CD4-positive, alpha-beta T cell treated with Interleukin-1 beta for 1 hour (primary cell): ENCODE results near the gene SYNE1.

Source experiments
- DNase-seq, 2 donors: peaks; one replicate each; pipeline ENCODE4 v3.0.0-alpha.2; 2020 to 2022

Gene SYNE1

GRCh38 chr6:152267967-152268845 is 369.0 kb downstream of the SYNE1 start:
- peak in 1 of 2 donors; percentile 30 for DNase-seq

GRCh38 chr6:152265651-152266050 is 371.5 kb downstream of the SYNE1 start:
- DNase-seq = no peak

GRCh38 chr6:152263582-152263981 is 373.6 kb downstream of the SYNE1 start:
- DNase-seq = no peak

- DNase-seq = no peak
Observed at GRCh38 chr6:152261179-152261578, 376.0 kb downstream of the SYNE1 start.

DNA sequence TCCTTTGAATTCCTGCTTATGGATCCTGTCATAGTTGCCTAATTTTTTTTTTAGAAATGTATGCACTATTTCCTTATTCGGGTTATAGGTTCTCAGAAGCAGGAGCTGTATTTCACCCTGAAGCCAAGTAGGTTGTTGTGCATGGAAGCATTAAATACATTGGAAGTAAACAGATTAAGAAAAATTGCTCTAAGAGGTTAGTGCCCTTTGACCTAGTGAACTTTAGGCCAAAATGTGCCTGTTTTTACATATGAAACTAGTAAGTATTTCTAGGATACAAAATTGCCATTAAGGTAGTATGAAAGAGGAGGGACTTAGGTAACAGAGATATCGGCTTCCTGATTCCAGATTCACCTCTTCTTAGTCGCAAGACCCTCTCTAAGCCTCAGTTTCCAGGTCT is 377.9 kb downstream of the SYNE1 start:
- DNase-seq = no peak

- DNase-seq = no peak
Observed at GRCh38 chr6:152257581-152257980, 379.6 kb downstream of the SYNE1 start.

GRCh38 chr6:152250127-152250526 is 387.0 kb downstream of the SYNE1 start:
- DNase-seq = no peak

GRCh38 chr6:152248980-152249379 is 388.2 kb downstream of the SYNE1 start:
- no peak for DNase-seq

DNA sequence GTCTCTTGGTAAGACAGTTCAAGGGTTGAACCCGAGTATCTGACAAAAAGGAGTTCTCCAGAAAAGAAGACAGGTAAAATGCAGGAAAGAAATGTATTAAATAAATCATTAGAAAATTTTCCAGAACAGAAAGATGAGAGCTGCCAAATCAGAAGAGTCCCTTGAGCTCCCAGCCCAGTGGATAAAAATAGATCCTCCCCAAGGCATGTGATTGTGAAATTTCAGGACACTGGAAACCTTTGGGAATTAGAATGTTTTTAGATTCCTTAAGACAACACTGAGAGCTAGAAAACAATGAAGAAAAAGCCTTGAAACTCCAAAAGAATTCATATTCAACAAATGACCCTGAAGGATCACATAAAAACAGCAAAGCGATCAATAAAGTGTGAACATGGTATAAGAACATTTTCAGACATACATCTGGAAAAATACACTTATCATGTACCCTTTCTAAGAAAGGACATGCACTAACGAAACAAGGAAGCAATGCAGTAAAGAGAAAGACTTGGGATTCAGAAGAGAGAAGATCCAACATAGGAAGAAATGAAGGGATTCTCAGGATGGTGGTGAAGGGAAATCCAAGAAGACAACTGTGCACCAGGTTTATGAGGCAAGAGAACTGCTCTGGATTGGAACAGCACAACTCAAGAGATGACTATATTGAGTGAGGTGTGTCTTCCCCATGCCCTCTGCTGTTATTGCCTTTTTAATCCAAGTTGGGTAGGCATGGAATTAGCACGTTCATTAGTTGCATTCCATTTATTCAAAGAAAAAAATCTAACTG is 390.4 kb downstream of the SYNE1 start:
- no peak for DNase-seq

GRCh38 chr6:152244998-152245630 is 392.0 kb downstream of the SYNE1 start:
- no peak for DNase-seq

DNA sequence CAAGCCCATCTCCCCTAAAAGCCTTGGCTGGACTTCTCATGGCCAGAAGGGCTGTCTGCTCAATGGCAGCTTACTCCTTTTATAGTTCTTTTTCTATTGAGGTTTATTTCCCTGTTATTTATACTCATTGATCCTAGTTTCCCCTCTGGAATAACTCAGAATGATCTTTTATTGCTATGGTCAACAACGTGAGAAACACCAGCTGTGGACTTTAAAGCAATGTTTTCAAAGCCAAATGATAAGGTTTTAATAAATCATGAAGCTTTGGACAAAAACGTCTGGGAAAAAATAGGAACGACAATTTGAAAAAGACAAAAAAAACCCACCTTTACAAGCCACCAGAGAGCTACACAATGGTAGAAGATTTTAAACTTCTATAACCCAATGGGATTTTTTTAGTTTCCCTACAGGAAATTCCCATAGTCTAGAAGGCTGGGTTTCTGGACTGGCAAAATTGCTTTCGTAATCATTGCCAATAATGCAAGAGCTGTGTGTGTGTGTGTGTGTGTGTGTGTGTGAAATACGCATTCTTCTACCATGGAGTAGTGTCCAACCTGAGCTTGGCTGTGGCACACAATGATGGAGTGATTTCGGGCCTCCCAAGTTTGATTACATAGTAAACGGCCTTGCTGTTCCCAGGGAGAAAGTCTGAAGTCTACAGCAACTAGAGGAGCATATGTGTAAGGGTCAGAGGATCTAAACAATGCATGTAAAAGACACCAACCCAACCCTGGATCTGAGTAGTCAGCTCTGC is 396.0 kb downstream of the SYNE1 start:
- DNase-seq = no peak

DNA sequence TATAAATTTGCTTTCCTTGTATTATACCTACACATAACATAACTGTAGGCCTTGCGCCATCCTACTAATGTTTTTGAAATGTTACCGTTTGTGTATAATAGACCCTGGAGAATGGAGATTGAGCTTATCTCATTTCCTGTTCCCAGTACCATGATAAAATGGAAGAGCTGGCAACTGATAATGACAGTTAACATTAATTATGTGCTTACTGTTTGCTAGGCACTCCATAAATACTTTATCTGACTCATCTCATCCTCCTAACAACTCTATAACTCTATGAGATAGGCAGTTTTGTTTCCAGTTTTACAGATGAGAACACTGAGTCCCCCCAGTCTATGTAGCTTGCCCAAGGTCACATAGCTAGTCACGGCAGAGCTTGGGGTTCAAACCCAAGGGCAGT is 396.7 kb downstream of the SYNE1 start:
- no peak for DNase-seq

- no peak for DNase-seq
Observed at GRCh38 chr6:152236370-152237097, 400.6 kb downstream of the SYNE1 start.

DNA sequence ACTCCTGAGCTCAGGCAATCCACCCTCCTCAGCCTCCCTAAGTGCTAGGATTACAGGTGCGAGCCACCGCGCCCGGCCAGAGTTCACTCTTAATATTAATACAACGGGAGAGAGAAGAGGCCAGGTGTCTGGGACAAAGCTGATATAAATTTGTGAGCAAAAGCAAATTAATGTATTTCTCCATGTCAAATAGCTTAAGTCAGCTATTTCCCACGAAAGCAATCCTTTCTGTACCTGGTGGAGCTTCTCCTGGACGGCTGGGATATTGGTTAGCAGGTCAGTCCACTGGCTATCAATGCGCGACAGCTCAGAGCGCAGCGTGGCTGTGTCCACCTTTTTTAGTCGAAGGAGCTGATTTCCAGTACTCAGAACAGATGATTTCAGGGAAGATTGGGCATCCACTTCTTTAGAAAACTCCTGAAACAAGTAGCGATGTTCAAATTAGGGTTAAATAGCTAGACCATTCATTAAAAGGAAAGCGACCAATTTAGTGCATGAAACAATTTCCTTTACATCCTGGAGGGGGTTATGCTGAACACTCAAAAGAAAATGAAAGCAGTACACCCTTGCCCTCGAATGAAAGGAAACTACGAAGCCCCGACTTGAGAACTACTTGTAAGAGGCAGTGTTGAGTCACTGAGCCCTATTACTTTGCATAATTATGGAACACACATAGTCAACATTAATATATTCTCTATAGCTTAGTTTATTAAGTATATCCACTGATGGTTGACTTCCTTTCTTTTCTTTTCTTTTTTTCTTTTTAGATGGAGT is 403.4 kb downstream of the SYNE1 start:
- DNase-seq = peak in 1 of 2 donors; percentile 39

DNA sequence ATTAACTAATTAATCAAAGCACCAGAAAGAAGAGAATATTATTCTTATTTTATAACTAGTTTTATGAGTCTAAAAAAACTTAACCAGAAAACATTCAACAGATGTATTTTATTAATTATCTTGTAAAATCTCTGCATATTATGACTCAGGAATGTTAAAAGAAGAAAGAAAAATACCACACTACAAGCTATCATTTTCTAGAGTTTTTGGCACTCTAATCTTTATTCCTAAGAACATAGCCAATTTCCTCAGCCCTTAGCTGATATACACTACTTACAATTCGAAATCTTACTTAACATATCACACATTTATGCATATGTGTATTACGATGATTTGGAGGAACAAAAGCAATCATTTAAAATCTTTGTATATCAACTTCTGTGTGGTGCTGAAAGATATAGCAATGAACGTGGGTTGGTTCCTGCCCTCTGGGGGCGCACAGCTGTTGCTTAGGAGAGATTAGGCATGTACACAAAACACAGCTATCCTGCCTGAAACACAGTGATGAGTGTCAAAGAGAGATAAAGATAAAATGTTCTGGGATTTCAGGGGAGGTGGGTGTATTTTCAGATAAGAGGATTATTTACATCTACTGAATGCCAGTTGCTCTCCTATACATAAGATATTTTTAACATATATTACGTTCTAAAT is 404.5 kb downstream of the SYNE1 start:
- DNase-seq = no peak

GRCh38 chr6:152229330-152229729 is 407.8 kb downstream of the SYNE1 start:
- DNase-seq = no peak

- DNase-seq = no peak
Observed at GRCh38 chr6:152226119-152226518, 411.0 kb downstream of the SYNE1 start.

DNA sequence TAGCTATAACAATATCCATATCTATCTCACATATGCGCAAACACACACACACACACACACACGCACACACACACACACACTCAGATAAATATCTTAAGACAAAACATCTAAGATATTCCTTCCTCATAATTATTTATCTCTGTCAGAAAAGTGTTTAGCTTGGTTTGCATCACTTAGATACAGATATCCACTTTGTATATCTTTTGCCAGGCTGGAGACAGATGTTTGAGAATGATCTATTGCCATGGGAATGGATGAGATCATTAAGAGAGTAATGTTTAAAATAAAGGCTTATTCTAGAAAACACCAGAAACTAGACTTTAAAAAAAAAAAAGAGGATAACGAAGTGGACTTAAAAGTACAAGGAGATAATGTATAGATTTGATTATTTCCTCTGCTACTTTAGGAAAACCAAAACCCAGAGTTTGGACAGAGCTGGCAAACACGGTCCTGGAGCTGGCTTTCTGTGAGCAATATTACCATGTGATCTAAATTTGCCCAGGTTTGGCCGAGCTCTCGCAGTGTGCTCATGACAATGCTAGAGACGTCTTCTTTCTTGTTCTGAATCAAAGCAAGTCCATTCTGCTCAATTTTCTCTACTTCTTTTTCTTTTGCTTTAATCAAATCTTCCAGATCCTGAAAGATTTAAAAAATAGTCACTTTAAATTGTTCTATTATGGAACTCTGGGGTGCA is 411.8 kb downstream of the SYNE1 start:
- DNase-seq = no peak

GRCh38 chr6:152223636-152224035 is 413.5 kb downstream of the SYNE1 start:
- DNase-seq = no peak
